Activated naive CD4-positive, alpha-beta T cell treated with anti-CD3 and anti-CD28 coated beads for 36 hours (primary cell): ENCODE measurements around the gene ZFP69. TPM values are rescaled to one million over a fixed set of nuclear protein-coding genes. Genes with fewer than 3 reads are reported as not detected.

Experiments used
- CTCF ChIA-PET: fragments of 350-600 bp; sonication (Branson Sonifier 250); formaldehyde crosslinking; loops from one replicate; lab custom pipeline; 2021; ENCODE audit warnings: antibody characterized with exemption; lab: Charles Lee
- DNase-seq: peaks from one replicate; pipeline ENCODE4 v3.0.0-alpha.2; 2020
- H3K27ac Mint-ChIP-seq: one replicate; pipeline ENCODE4 v1.8.0; 2021; ENCODE audit warnings: mild to moderate bottlenecking, mixed read lengths
- H3K27me3 Mint-ChIP-seq: one replicate; pipeline ENCODE4 v1.8.0; 2021; ENCODE audit warnings: low read depth, mixed read lengths
- H3K36me3 Mint-ChIP-seq: one replicate; pipeline ENCODE4 v1.8.0; 2021; ENCODE audit warnings: low read depth, mixed read lengths
- H3K4me1 Mint-ChIP-seq: one replicate; pipeline ENCODE4 v1.8.0; 2021; ENCODE audit warnings: low read depth, mixed read lengths
- H3K4me3 Mint-ChIP-seq: one replicate; pipeline ENCODE4 v1.8.0; 2021; ENCODE audit warnings: mild to moderate bottlenecking, moderate library complexity, mixed read lengths
- H3K9me3 Mint-ChIP-seq: one replicate; pipeline ENCODE4 v1.8.0; 2021; ENCODE audit warnings: mixed read lengths
- intact Hi-C: fragments of 100-400 bp; cut with micrococcal nuclease; formaldehyde crosslinking; loops from one replicate; pipeline ENCODE4 v1.15.1; 2023
- total RNA-seq, 2 experiments: library from RNA; stranded (reverse); gene quantifications; one replicate each; pipeline ENCODE4 v1.2.3, GENCODE V29; 2021

The ZFP69 gene
- total RNA-seq, 2 experiments from 2014 or later, result 3.5 to 3.8 TPM

GRCh38 chr1:40530735-40531380, 53.8 kb downstream of the ZFP69 start:
- peak overlapping the region; percentile 99 for H3K4me3 Mint-ChIP-seq
- H3K27ac Mint-ChIP-seq, result peak overlapping the region; percentile 91
- no peak for DNase-seq
- H3K4me1 Mint-ChIP-seq, result peaks cover 18% of the 10 kb centered on the region
- H3K36me3 Mint-ChIP-seq, result peaks cover 11% of the 10 kb centered on the region
- peaks cover 6% of the 10 kb centered on the region for H3K9me3 Mint-ChIP-seq
- peaks cover 6% of the 10 kb centered on the region for H3K27me3 Mint-ChIP-seq
- intact Hi-C loops, result loop anchor here (1.0 to 5.0 kb wide), 8 partner anchors 23 to 453 kb away; partner anchors contain the start of genes EXO5, NFYC, SMAP2 and ZMPSTE24
- CTCF ChIA-PET, result interaction anchor here (0.7 kb wide), 1 partner anchor 93 kb away, joined by 3 read pairs; no protein-coding TSS in a partner anchor

DNA sequence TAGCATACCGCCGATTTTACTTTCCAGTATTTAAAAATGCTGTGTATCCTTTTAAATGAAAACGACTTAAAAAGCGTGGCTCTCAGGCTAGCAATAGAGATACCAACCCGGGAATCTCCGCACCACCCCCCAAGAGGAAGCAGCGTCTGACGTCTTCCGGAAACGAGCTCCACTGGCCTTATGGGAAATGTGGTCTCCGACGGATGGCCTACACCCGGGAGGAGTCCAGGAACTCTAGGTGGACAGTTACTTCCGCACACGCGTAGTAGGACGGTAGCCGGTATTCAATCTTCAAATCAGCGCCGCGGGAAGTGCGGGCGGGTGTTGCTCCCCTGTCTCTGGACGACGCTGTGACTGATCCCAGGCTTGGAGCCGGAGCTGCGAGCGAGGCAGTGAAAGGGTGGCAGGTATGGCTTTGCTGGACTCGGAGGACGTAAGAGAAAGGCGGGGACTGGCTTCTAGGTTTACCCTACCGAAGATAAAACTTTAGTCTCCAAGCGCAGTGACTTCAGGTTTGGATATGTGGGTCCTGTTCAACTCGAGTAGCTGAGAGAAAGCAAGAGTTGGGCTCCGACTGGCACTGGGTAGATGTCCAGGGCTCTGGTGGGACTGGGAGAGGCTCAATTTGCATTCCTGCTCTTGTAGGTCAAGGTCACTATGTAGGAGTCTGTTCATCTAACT, 54.4 kb downstream of the ZFP69 start, which contains the start of gene ZNF684:
TSS of gene ZNF684 (plus strand) at position 257 of the 681 bp plus-strand sequence. CDS start 1,530 bp downstream, outside the sequence.
- H3K9me3 Mint-ChIP-seq, result peaks cover 2% of the 10 kb centered on the region
- intact Hi-C loops, result loop anchor here (1.0 to 5.0 kb wide), 8 partner anchors 23 to 453 kb away; partner anchors contain the start of genes EXO5, NFYC, SMAP2 and ZMPSTE24
- H3K27ac Mint-ChIP-seq, result peak within 1 kb of the TSS; percentile 91
- peaks cover 4% of the 10 kb centered on the region for H3K27me3 Mint-ChIP-seq
- peaks cover 10% of the 10 kb centered on the region for H3K36me3 Mint-ChIP-seq
- peak within 1 kb of the TSS; percentile 99 for H3K4me3 Mint-ChIP-seq
- peak; percentile 94 for DNase-seq
- peaks cover 18% of the 10 kb centered on the region for H3K4me1 Mint-ChIP-seq
- CTCF ChIA-PET, result interaction anchor here (0.7 to 2.7 kb wide), 10 partner anchors 13 to 318 kb away, joined by 3 to 22 read pairs (median 4); no protein-coding TSS in a partner anchor

DNA sequence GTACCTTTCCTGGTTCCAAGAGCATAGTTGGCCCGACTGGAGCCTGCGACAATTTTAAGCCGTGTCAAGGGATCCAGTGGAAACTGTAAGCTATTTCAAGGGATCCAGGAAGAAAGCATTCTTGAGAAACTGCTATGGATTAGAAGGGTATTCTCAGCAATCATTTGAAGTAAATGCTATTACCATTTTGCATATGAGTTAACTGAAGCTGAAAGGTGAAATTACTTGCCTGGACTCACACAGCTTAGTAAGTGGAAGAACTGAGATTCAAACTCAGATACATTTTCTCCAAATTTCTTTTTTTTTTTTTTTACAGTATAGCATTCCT, 54.9 kb downstream of the ZFP69 start:
- H3K27ac Mint-ChIP-seq, result peak overlapping the region; percentile 91
- peaks cover 2% of the 10 kb centered on the region for H3K9me3 Mint-ChIP-seq
- intact Hi-C loops, result loop anchor here (5.0 kb wide), 3 partner anchors 160 to 195 kb away; partner anchors contain the start of genes NFYC and SMAP2
- H3K27me3 Mint-ChIP-seq, result peaks cover 4% of the 10 kb centered on the region
- peak overlapping the region; percentile 99 for H3K4me3 Mint-ChIP-seq
- H3K36me3 Mint-ChIP-seq, result peaks cover 13% of the 10 kb centered on the region
- H3K4me1 Mint-ChIP-seq, result peaks cover 18% of the 10 kb centered on the region
- DNase-seq, result no peak
- CTCF ChIA-PET, result interaction anchor here (0.5 to 2.7 kb wide), 21 partner anchors 11 to 405 kb away, joined by 3 to 22 read pairs (median 4); no protein-coding TSS in a partner anchor

GRCh38 chr1:40532844-40533424, 55.8 kb downstream of the ZFP69 start:
- Mint-ChIP-seq H3K27me3 (no peaks in the 10 kb centered on the region), H3K27ac (no peak overlapping the region), H3K36me3 (peaks cover 17% of the 10 kb centered on the region), H3K4me3 (no peak overlapping the region), H3K4me1 (peaks cover 18% of the 10 kb centered on the region), H3K9me3 (no peaks in the 10 kb centered on the region)
- DNase-seq, result peak; percentile 47
- CTCF ChIA-PET, result interaction anchor here (0.6 to 2.7 kb wide), 25 partner anchors 10 to 389 kb away, joined by 3 to 22 read pairs (median 4); no protein-coding TSS in a partner anchor
- intact Hi-C loops, result loop anchor here (5.0 kb wide), 3 partner anchors 159 to 196 kb away; partner anchors contain the start of genes NFYC and SMAP2

DNA sequence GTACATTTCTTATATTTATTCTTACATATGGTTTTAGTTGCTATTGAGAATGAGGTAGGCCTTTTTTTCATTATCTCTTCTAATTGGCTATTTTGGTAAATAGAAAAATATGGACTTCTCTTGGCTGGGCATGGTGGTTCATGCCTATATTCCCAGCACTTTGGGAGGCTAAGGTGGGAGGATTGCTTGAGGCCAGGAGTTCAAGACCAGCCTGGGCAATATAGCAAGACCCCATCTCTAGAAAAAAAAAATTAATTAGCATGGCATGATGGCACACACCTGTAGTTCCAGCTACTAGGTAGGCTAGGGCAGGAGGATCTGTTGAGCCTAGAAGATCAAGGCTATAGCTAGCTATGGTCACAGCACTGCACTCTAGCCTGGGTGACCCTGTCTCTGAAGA, 57.5 kb downstream of the ZFP69 start:
- Mint-ChIP-seq H3K4me3 (no peak overlapping the region), H3K36me3 (peaks cover 19% of the 10 kb centered on the region), H3K27me3 (no peaks in the 10 kb centered on the region), H3K4me1 (peaks cover 18% of the 10 kb centered on the region), H3K9me3 (no peaks in the 10 kb centered on the region), H3K27ac (no peak overlapping the region)
- DNase-seq, result no peak
- intact Hi-C loops, result loop anchor here (5.0 kb wide), 3 partner anchors 158 to 197 kb away; partner anchors contain the start of genes NFYC and SMAP2
- CTCF ChIA-PET, result no interaction called here

- no peak overlapping the region for H3K27ac Mint-ChIP-seq
- peaks cover 22% of the 10 kb centered on the region for H3K36me3 Mint-ChIP-seq
- CTCF ChIA-PET, result no interaction called here
- DNase-seq, result no peak
- H3K27me3 Mint-ChIP-seq, result no peaks in the 10 kb centered on the region
- H3K4me1 Mint-ChIP-seq, result peaks cover 18% of the 10 kb centered on the region
- no peaks in the 10 kb centered on the region for H3K9me3 Mint-ChIP-seq
- intact Hi-C loops, result no loop called here
- no peak overlapping the region for H3K4me3 Mint-ChIP-seq
Measured at GRCh38 chr1:40535732-40536131, 58.6 kb downstream of the ZFP69 start.

- H3K4me3 Mint-ChIP-seq, result no peak overlapping the region
- CTCF ChIA-PET, result no interaction called here
- H3K27ac Mint-ChIP-seq, result no peak overlapping the region
- peaks cover 2% of the 10 kb centered on the region for H3K9me3 Mint-ChIP-seq
- intact Hi-C loops, result no loop called here
- H3K36me3 Mint-ChIP-seq, result peaks cover 43% of the 10 kb centered on the region
- no peaks in the 10 kb centered on the region for H3K4me1 Mint-ChIP-seq
- H3K27me3 Mint-ChIP-seq, result no peaks in the 10 kb centered on the region
- DNase-seq, result no peak
Measured at GRCh38 chr1:40539338-40539737, 62.2 kb downstream of the ZFP69 start.

Other genes with a start within 250 kb of the ZFP69 start
- gene TMCO2, start 229.4 kb upstream of the ZFP69 start, total RNA-seq, result not detected
- gene ZMPSTE24, start 219.1 kb upstream of the ZFP69 start, total RNA-seq, result 10 to 100 TPM; 13.2 to 14.7 TPM
- 1 to 10 TPM; 6.2 to 6.8 TPM for gene COL9A2, start 160.0 kb upstream of the ZFP69 start, total RNA-seq
- 100 to 1,000 TPM; 390 to 391 TPM for gene SMAP2, start 103.6 kb upstream of the ZFP69 start, total RNA-seq
- 10 to 100 TPM; 11.2 to 11.3 TPM for gene ZFP69B, start 26.8 kb upstream of the ZFP69 start, total RNA-seq
- 1 to 10 TPM; 9.4 to 9.9 TPM for gene EXO5, start 31.5 kb downstream of the ZFP69 start, total RNA-seq
- gene ZNF684, start 54.3 kb downstream of the ZFP69 start, total RNA-seq, result 1 to 10 TPM; 6.8 to 7.0 TPM
- gene RIMS3, start 188.4 kb downstream of the ZFP69 start, total RNA-seq, result 1 to 10 TPM; 3.6 to 3.7 TPM
- 10 to 100 TPM; 53.5 to 63.1 TPM for gene NFYC, start 214.4 kb downstream of the ZFP69 start, total RNA-seq